GM12878 (cell line): ENCODE data around the gene TSFM. TPM values are rescaled to one million over a fixed set of nuclear protein-coding genes. Genes with fewer than 3 reads are reported as not detected.

Experiments used
- ATAC-seq: fragments of 200-7000 bp; cut with Tn5 transposase; 3 replicates; pipeline ENCODE4 v1.9.1; 2020; ENCODE audit warnings: mild to moderate bottlenecking, moderate library complexity
- BruUV-seq: library from RNA; stranded (reverse); fragments of 400-500 nt; replicated peaks from 2 replicates; lab custom pipeline; 2021; lab: Mats Ljungman, UMichigan
- CTCF ChIA-PET: fragments of 300-600 bp; sonication (Branson Sonifier 250); formaldehyde crosslinking; extraction: SDS; loops from one replicate; lab custom pipeline; 2021; ENCODE audit warnings: inconsistent platforms; lab: Yijun Ruan, JAX
- POLR2A ChIA-PET: fragments of 350-600 bp; formaldehyde crosslinking; extraction: SDS; loops from one replicate; lab custom pipeline; 2021; ENCODE audit warnings: inconsistent platforms; lab: Charles Lee
- RAD21 ChIA-PET: fragments of 300-600 bp; sonication (Branson Sonifier 250); formaldehyde crosslinking; loops from one replicate; lab custom pipeline; 2023; ENCODE audit warnings: antibody characterized with exemption; ENCODE audit not compliant: unreplicated experiment; lab: Charles Lee
- SMC1A ChIA-PET: fragments of 300-600 bp; sonication (Branson Sonifier 250); formaldehyde crosslinking; loops from one replicate; lab custom pipeline; 2023; ENCODE audit not compliant: unreplicated experiment, uncharacterized antibody; lab: Charles Lee
- DNase-seq: peaks from one replicate; pipeline ENCODE4 v3.0.0-alpha.2; 2011; ENCODE audit warnings: low read depth, low spot score
- FAIRE-seq: peaks from 3 replicates; lab custom pipeline; 2011; peaks lifted over from hg19 to GRCh38; lab: Jason Lieb, UNC
- H2AFZ ChIP-seq: 2 replicates; pipeline ENCODE4 v1.6.0; 2011; ENCODE audit warnings: low read depth, low read length, control low read depth; ENCODE audit not compliant: control insufficient read depth
- H3K27ac ChIP-seq: 2 replicates; pipeline ENCODE4 v1.5.1; 2011; ENCODE audit warnings: control low read depth; ENCODE audit not compliant: control insufficient read depth, insufficient read depth
- H3K27me3 ChIP-seq, 2 experiments: replicated peaks in 1 of 2; 2 replicates each; pipeline versions ENCODE4 v1.6.0 to v1.6.1; 2011; ENCODE audit warnings: low read length in 1 of 2; ENCODE audit not compliant: control insufficient read depth in 2 of 2, insufficient read depth in 2 of 2
- H3K36me3 ChIP-seq, 2 experiments: 2 replicates each; pipeline ENCODE4 v1.5.1; 2011; ENCODE audit warnings: low read length in 1 of 2; ENCODE audit not compliant: control insufficient read depth in 2 of 2, insufficient read depth in 2 of 2
- H3K4me1 ChIP-seq: 2 replicates; pipeline ENCODE4 v1.6.1; 2011; ENCODE audit warnings: mild to moderate bottlenecking, low read length, moderate library complexity, mixed read lengths; ENCODE audit not compliant: control insufficient read depth, insufficient read depth
- H3K4me2 ChIP-seq: 2 replicates; pipeline ENCODE4 v1.6.0; 2011; ENCODE audit warnings: control low read depth; ENCODE audit not compliant: control insufficient read depth, insufficient read depth
- H3K4me3 ChIP-seq: fragments of 200-600 bp; sonication (generic); 2 replicates; pipeline ENCODE4 v1.5.1; 2016
- H3K79me2 ChIP-seq: 2 replicates; pipeline ENCODE4 v1.6.0; 2011; ENCODE audit warnings: low read length; ENCODE audit not compliant: control insufficient read depth, insufficient read depth
- H3K9ac ChIP-seq: 2 replicates; pipeline ENCODE4 v1.8.0; 2011; ENCODE audit warnings: low read length, control low read depth, mixed read lengths; ENCODE audit not compliant: control insufficient read depth, insufficient read depth
- H3K9me3 ChIP-seq: replicated peaks from 3 replicates; pipeline ENCODE4 v1.5.1; 2011; ENCODE audit warnings: mild to moderate bottlenecking, low read length; ENCODE audit not compliant: control insufficient read depth, insufficient read depth
- H4K20me1 ChIP-seq: 2 replicates; pipeline ENCODE4 v1.6.0; 2011; ENCODE audit not compliant: control insufficient read depth, insufficient read depth
- FOXK2 ChIP-seq: fragments of 450-650 bp; IDR thresholded peaks from 2 replicates; pipeline ENCODE4 v1.6.1; 2017; ENCODE audit warnings: mild to moderate bottlenecking, moderate library complexity
- GATAD2B ChIP-seq: fragments of 450-650 bp; conservative IDR thresholded peaks from 2 replicates; pipeline ENCODE4 v1.6.1; 2017; ENCODE audit warnings: low read depth, mild to moderate bottlenecking, moderate library complexity
- KDM1A ChIP-seq: fragments of 200-600 bp; sonication (generic); IDR thresholded peaks from 2 replicates; pipeline ENCODE4 v1.6.1; 2016; ENCODE audit warnings: borderline replicate concordance
- LARP7 ChIP-seq: fragments of 450-650 bp; IDR thresholded peaks from 2 replicates; pipeline ENCODE4 v1.6.1; 2017; ENCODE audit warnings: mild to moderate bottlenecking
- PAX8 ChIP-seq: fragments of 450-650 bp; IDR thresholded peaks from 2 replicates; pipeline ENCODE4 v1.6.1; 2017; ENCODE audit warnings: mild to moderate bottlenecking, moderate library complexity
- RAD51 ChIP-seq: fragments of 450-650 bp; IDR thresholded peaks from 2 replicates; pipeline ENCODE4 v1.6.1; 2016; ENCODE audit warnings: moderate library complexity, mild to moderate bottlenecking, inconsistent platforms
- USF1 ChIP-seq: IDR thresholded peaks from 2 replicates; pipeline ENCODE4 v1.6.1; 2011; ENCODE audit warnings: borderline replicate concordance, low read depth, mild to moderate bottlenecking, moderate library complexity, mixed read lengths, low read length; ENCODE audit not compliant: insufficient read depth; ENCODE audit errors: extremely low read length
- ZBED1 ChIP-seq: IDR thresholded peaks from 2 replicates; pipeline ENCODE4 v1.6.1; 2016; ENCODE audit warnings: borderline replicate concordance
- ZNF217 ChIP-seq: fragments of 450-650 bp; IDR thresholded peaks from 2 replicates; pipeline ENCODE4 v1.6.1; 2017; ENCODE audit warnings: antibody characterized with exemption, mild to moderate bottlenecking
- WGBS: methylation state at CpG from one replicate; pipeline ENCODE4 v1.1.6; 2016; ENCODE audit warnings: low lambda C conversion rate; ENCODE audit not compliant: insufficient replicate concordance, insufficient coverage; ENCODE audit errors: missing lambda C conversion rate; 5-methylcytosine and 5-hydroxymethylcytosine counted together
- in situ Hi-C: fragments of 300-500 bp; cut with MboI; formaldehyde crosslinking; loops from 9 replicates; pipeline ENCODE4 v1.14.3; 2018; ENCODE audit warnings: mixed read lengths
- intact Hi-C: fragments of 100-400 bp; cut with micrococcal nuclease; formaldehyde crosslinking; loops from one replicate; pipeline ENCODE4 v1.14.2; 2022; ENCODE audit not compliant: unreplicated experiment
- polyA plus RNA-seq, 11 experiments: library from polyadenylated mRNA; depleted of rRNA in 4 of 11; unstranded in 6 of 11; stranded (reverse) in 5 of 11; fragments of >200 nt; fragmentation: Nextera tagmentation in 4 of 11; fragmentation: Illumina TruSeq in 1 of 11; extraction: Ambion mirVana in 4 of 11; extraction: Trizol in 1 of 11; gene quantifications; 1 replicate in 1 of 11; 2 replicates in 10 of 11; pipeline versions ENCODE4 v1.2.1 to v1.2.3, GENCODE V29; 2011 to 2016; ENCODE audit warnings: inconsistent platforms in 2 of 11, missing spikeins in 2 of 11, low read depth in 1 of 11
- total RNA-seq, 4 experiments: library from RNA; depleted of rRNA in 3 of 4; stranded (reverse); fragments of >200 nt in 3 of 4; fragmentation: Illumina TruSeq in 1 of 4; extraction: Trizol in 1 of 4; gene quantifications; 2 replicates each; pipeline versions ENCODE4 v1.2.1 to v1.2.3, GENCODE V29; 2013 to 2021

TSFM gene
- total and polyA plus RNA-seq, 10 of the 15 experiments (the other 5 are each of a cell fraction or from before 2014, with no cell fraction given), result 36.7 to 132 (median 45.6) TPM

DNA sequence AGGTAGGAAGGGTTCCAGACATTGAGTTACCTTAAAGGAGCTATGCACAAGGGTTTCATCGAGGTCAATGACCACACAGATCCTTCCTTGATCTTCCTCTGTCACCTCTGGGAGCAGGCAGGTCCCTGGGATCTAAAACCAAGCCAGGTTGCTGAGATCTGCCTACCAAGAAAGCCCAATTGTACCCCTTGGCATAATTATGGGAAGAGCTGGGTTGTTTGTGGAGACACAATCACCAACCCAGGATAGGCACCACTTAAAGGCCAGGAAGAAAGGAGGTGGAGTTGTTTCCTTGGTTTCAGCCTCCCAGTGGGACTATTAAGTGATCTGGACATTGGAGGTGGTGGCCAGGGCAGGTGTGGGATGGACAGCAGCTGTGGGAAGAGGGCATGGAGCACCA lies 44.4 kb downstream of the TSFM start:
- RAD21 ChIA-PET, result no interaction called here
- 100% methylated on average over 1 of the region's 1 CpG for WGBS
- H3K4me3 ChIP-seq, result no peak overlapping the region
- H3K27me3 ChIP-seq, result no peaks in the 10 kb centered on the region
- peaks cover 41 to 51% of the 10 kb centered on the region in 2 experiments for H3K36me3 ChIP-seq
- H3K9me3 ChIP-seq, result no peaks in the 10 kb centered on the region
- SMC1A ChIA-PET, result interaction anchor here (1.2 kb wide), 1 partner anchor 77 kb away, joined by 3 read pairs; no protein-coding TSS in a partner anchor
- H3K9ac ChIP-seq, result no peak overlapping the region
- ATAC-seq (no peak), FAIRE-seq (no peak)
- in situ Hi-C loops, result loop anchor here (5.0 kb wide), 1 partner anchor 80 kb away; no protein-coding TSS in a partner anchor
- H2AFZ ChIP-seq, result no peak overlapping the region
- POLR2A ChIA-PET, result no interaction called here
- H3K4me1 ChIP-seq, result peaks cover 9% of the 10 kb centered on the region
- peaks cover 13% of the 10 kb centered on the region for H3K79me2 ChIP-seq
- BruUV-seq, result no TSS peak
- TF ChIP-seq RAD51, result no peak
- TF ChIP-seq USF1, result no peak
- no peak for TF ChIP-seq FOXK2
- TF ChIP-seq PAX8, result no peak
- no peak for TF ChIP-seq KDM1A
- TF ChIP-seq ZNF217, result no peak
- TF ChIP-seq GATAD2B, result no peak
- TF ChIP-seq LARP7, result no peak
- TF ChIP-seq ZBED1, result no peak
- TF ChIP-seq, all 136 proteins: peak for 0
- Histone ChIP-seq H3K4me2 (no peak overlapping the region), H3K27ac (no peak overlapping the region), H4K20me1 (peaks cover 5% of the 10 kb centered on the region; the same call in 1 of the 2 replicates)
- intact Hi-C loops, result no loop called here
- CTCF ChIA-PET, result interaction anchor here (1.0 to 1.3 kb wide), 2 partner anchors 10 to 22 kb away, joined by 3 to 4 read pairs; no protein-coding TSS in a partner anchor
- no peak for DNase-seq
